NAMALWA (cell line): Measurements from ENCODE around the gene RERE.

Experiments used
- DNase-seq: peaks from one replicate; pipeline ENCODE4 v3.0.0-alpha.2; 2015; ENCODE audit warnings: low spot score

Gene RERE

DNA sequence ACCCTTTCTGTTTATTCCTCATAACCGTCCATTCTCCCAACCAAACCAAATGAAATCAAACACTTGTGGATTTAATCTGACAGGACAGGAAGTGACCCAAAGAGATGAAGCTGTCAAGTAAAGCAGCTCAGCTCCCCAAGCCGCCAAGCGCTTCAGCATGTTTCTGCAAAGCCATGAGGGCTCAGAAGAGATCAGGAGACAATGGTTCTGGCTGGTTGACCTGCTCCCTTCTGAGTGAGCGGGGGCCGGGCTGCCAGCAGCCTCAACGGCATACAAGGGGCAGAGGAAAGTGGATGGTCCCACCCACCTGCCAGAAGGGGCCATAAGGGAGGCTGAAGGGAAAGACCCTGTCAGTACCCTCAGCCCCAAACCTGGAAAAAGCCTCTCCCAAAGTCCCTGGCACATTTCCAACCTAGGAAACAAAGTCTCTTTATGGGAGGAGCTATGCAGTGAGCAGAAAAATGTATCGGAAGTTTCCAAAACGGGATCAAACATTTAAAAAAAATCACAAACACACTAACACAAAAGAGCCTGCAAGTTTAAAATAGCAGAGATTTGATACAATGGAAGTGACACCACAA is 454.2 kb downstream of the RERE start:
- no peak for DNase-seq

DNA sequence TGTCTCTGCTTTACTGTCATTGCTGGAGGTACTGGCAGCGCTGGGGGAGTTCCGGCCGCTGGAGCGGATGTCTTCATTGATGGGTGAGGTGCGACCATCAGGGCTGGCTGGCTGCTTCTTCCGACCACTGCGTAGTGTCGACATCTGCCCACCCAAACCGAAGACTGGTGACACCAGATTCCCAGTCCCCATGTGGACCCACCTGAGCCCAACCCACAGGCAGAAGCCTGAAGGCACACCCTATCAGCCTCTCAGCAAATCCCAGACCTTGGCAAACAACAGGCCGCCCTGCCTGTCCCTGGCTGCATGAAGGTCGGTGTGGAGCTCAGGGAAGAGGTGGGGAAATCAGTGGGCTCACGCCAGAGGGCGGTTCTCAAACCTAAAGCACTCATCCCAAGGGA is 454.7 kb downstream of the RERE start:
- DNase-seq, result no peak

DNA sequence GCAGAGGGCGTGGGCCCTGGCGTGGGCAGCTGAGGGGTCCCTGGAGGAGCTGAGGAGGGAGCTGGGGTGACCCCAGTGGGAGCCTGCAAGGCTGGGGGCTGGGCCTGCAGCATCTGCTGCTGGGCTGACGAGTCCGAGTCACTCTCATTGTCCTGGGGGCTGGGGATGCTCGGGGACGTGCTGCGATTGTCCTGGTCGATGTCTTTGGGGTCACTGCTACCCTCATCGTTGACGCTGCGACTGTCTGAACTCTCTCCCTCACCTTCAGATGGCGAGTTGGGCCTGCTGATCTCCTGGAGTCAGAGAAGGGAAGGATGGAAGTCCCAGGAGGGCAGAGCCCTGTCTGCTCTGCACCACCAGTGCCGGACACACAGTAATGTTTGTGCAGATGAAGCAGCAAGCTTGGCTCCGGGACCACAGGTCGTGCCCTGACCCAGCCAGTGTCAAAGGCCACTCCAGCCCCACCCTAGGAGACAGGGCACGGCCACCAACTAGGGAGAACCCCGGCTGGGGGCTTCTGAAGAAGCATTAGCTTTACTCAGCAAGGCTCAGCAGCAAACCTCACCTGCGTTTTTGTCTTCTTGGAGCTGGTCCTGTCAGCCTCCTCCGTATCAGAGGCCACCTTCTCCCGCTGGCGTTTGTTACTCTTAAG is 456.1 kb downstream of the RERE start:
- no peak for DNase-seq

DNA sequence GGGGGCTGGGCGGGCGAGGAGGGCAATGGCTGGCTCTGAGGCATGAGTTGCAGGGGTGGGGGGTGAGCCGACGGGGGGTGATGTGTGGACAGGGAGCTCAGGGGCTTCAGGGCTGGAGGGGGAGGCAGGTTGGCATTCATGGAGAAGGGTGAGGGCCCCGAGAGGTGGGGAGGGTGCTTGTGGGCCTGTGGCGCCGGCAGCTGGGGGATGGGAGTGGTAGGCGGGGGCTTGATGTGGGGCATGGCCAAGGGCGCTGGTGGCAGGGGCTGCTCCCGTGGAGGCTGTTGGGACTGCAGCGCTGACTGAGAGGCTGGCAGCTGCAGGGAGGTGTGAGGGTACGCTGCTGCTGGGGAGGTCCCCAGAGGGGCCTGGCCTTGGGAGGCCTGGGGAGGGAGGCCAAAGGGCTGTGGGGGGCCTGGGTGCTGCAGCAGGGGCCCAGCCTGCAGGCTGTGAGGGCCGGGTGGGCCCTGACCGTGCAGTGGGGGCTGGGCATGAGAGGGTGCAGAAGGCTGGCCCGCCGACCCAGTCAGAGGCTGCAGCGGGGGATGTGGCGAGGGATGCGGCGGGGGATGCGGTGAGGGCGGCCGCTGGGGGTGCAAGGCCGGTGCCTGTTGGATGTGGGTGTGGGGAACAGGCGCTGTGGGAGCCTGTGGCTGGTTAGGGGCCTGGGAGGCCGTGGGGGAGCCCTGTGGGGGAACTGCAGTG is 456.8 kb downstream of the RERE start:
- DNase-seq, result no peak

DNA sequence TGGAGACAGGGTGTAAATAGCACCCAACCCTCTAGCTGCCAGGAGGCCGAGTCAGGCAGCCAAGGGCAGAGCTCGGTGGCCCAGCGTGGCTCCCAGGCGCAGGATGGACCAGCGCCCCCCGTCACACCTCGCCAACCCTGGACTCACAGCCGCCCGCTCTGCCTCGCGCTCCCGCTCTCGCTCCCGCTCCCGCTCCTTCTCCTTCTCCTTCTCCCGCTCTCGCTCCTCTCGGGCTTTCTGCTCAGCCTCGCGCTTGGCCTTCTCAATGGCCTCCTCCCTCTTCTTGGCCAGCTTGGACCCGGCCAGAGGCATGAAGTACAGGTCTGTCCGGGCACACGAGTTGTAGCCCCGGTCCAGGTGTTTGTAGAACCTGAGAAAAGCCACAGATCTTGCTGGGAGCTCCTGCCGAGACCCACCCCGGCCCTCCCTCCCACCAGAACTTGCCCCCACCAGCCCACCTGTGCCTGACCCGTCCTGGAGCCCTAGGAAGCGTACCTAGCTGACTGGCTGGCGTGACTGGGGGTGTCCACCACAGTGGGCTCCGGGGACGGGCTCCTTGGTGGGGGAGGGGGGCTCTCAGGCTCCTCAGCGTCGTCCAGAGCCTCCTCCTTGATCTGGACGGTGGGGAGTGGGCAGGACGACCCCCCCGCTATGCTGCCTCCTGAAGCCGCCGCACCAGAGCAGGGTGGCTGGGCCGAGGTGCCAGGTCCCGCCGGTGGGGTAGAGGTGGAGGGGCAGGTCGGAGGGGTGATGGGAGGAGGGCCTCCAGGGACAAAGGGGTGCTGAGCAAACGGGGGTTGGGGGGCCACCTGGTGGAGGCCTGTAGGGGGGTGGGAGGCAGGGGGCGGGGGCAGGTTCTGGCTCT is 457.6 kb downstream of the RERE start:
- no peak for DNase-seq

DNA sequence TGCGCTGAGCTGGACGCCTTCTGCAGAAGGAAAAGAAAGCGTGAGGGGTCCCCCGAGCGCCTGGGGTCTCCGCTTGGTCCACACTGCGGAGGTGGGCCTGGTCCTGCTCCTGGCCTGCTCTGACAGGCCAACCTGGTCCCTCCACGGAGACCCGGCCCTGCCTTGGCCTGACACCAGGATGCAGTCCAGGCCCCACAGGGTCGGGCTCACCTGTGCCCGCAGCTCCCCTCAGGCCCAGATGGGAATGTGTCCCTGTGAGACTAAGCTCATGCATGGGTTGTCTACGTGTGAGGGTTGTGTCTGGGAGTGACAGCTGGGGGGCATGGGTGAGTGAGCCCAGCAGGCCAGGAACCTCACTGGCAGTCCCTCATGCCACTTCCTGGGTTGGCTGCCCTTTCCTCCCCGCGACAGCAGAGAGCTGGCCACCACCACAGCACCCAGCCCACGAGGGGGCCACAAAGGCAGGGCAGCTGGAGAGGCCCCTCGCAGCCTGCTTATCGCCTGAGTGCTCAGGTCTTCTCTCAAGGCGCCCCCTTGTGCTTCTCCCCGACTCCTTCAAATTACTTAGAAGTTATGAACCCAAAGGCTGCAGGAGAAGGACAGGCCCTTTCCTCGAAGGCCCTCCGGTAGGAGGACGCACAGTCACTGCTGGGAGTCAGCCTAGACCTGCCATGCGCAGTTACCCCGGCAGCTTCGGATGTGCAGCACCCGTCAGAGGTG is 458.4 kb downstream of the RERE start:
- no peak for DNase-seq

DNA sequence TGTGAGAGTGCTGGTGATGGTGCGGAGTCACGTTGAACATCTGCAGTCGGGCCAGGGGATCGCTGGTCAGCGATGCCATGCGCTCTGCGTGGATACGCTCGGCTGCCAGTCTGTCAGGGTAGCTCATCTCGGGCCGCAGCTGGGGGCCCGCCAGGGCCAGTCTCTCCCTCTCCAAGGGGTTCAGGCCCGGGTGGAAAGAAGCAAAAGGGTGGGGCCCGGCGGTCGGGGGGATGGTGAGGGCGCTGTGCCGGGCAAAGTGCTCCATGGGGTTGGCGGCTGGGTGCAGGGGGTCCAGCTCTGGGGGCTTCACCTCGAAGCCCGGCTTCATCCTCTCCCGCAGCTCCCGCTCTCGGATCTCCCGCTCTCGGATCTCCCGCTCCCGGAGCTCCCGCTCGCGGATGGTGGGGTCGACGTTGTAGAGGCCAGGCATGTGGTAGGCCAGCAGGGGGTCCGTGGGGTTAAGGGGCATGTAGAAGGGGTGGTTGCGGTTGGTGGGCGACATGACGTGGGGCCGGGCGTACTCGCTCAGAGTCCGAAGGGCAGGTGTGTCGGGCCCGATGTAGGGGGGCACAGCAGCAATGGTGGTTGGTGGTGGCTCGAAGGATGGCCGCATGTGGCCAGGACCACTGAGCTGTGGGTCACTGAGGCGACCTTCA is 459.1 kb downstream of the RERE start:
- DNase-seq, result no peak

DNA sequence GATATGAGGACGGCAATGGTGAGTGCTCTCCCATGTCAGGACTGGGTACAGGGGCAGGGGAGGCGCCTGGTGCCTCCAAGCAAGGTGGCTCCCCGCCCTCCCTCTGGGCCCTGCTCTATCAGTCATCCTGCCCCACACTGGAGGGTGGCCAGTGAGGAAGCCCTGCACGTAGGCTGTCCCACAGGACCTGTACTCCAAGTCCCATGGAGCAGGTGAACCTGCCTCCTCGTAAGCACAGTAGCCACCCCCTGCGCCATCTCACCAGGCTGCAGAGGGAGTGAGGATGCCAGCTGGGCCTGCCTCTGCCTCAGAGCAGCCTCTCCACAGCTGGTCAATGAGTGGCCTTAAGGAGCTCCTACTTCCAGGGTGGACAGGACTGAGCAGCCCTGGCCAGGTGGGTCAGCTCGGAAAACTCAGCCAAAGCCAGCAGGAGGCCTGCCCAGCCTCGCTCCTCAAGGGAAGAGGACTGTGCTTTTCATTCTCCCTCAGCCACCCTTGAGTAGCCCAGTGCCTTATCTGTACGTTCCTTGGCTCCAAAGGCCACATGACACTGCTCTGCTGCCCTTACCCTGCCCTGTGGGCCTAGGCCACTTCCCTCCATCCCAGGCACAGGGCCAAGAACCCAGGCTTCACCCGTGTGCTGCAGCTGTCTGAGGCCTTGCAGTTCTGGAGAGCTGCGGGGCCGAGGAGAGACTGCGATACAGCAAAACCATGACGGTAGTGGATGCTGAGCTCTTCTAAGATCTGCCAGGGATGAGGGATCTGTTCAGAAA is 459.9 kb downstream of the RERE start:
- no peak for DNase-seq

DNA sequence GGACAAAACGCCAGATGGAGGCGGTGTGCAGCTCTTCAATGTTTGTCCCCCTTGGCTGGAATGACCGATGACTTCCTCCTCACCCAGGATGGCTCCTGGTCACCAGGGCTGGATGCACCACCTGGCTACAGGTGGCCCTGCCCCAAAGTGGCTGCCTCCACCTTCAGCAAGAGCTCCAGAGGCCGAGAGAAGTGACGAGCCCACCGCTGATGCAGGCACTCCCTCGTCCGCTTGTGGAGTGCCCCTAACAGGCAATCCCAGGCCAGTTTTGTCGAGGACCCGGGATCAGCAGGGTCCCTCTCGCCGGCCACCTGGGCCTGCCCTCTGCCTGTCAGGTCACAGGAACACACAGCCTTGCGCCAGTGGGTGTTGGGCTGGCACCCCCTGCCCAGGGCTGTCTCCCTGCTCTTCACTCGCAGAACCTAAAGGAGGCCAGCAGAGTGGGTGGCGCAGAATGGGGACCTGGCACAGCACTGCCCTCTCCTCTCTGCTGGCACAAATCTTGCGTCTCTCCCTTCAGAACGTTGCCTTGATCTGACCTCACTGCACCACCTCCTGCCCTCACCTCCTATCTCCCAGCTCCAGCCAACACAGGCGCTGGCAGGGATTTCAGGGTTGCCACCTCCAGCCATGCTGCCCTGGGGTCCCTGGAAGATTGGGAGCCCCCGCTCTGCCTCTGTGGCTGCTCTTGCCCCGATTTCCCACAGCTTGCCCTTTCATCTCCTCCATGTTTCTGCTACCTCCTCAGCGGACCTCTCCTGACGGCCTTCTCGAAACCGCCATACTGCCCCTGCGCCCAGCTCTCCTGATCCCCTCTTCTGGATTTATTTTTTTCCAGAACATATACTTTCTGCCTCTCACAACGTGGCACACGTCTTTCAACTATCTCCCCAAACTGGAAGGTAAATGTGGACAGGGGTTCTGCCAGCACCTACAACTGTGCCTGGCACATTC is 460.9 kb downstream of the RERE start:
- DNase-seq, result no peak

DNA sequence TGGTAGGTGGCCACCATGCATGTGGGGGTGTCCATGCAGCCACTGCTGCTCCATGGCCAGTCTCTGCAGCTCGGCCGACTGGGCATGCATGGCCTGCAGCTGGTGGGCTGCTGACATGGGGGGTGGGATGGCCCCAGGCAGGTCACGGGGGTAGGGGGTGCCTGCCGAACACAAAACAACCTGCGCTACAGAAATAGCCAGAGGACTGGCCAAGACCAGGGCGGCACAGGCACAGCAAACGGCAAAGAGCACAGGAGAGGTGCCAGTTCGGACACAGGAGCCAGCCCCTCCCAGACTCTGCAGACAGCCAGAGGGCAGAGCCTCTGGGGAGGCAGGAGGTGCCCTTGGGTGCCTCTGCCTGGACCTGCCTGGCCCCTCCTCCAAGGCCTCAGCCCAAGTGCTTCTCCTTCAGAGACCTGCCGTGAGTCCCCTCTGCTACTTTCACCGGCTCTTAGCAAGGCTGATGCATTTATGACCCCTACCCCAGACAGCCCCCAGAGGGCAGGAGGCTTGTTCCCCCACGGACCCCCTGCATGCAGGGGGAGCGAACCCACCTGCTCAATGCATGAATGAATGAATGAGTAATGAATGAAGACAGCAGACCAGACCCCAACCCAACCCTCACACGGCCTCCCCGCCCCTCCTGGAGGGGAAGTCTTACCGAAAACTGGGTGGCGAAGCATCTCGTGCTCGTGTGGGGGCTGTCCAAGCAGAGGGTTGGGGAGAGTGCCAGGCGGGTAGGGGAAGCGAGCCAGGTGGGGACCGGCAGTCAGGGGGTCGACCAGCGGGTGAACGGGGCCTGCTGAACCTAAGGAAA is 461.8 kb downstream of the RERE start:
- DNase-seq, result no peak

DNA sequence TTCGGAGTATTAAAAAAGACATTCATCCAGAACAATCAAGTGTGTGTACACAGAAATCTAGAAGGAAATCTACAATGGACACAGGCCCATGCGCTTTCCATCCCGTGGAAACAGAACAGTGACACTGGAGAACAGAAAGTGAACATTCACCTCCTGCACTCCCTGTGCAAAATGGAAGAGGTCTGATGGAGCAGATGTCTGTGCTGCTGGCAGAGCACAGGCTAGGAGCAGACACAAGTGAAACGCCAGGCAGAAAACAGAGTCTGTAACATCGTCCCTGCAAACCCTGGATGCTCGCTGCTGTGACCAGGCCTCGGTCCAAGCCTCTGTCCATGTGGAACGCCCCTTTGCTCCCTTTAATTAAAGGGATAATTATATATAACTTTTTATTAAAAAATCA is 463.4 kb downstream of the RERE start:
- DNase-seq, result no peak

DNA sequence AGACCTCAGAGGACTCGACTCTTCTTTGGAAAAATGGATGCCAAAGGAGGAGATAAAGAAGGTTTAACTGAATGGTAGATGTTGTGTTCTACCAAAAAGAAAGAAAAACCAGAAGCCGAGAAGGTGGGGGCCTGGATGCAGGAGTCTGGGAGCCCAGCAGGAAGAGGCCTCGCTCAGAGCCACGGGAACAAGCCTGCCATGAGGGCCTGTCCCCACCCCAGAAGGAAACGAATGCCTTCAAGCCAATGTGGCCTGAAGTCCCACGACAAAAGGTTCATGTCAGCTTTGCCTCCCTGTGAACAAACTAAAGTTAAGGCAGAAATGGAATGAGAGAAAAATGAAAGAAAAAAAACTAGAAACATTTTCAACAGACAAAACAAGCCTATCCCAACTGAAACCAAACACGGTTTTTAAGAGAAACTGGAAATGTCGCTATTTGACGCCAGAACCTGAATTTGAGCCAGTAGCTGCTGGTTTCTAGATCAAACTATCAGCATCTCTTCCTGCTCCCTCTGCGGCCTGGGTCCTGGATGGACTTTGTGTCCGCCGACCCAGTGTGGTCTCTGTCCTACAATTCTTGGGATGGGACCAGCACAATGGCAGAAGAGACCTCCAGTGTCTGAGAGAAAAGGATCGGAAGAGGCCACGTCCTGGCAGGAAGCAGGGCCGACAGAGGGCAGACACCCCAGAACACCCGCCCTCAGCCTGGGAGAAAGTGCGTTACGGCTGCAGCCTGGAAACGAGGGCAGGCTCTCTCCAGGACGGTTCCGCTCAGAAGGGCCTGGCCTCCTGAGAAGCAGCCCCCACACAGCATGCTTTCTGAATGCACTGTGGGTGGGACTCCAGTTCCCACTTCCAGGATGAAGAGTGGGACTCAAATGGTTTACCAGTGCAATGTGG is 464.3 kb downstream of the RERE start:
- DNase-seq, result no peak

DNA sequence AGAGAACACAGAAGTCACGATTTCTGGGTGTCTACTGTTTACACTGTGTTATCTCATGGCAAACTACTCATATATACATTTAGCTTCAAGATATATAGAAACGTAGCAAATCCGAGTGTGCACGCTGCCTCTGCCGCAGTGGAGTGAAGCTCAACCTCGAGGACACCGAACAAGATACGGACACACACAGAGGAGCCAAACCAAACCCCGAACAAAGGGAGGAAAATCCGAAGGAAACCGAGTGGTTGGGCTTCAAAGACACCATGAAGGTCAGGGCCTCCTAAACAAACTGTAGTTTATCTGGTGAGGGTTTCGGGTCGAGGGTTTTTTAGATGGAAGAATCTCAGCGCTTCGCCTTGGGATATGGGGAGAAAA is 465.0 kb downstream of the RERE start:
- no peak for DNase-seq

DNA sequence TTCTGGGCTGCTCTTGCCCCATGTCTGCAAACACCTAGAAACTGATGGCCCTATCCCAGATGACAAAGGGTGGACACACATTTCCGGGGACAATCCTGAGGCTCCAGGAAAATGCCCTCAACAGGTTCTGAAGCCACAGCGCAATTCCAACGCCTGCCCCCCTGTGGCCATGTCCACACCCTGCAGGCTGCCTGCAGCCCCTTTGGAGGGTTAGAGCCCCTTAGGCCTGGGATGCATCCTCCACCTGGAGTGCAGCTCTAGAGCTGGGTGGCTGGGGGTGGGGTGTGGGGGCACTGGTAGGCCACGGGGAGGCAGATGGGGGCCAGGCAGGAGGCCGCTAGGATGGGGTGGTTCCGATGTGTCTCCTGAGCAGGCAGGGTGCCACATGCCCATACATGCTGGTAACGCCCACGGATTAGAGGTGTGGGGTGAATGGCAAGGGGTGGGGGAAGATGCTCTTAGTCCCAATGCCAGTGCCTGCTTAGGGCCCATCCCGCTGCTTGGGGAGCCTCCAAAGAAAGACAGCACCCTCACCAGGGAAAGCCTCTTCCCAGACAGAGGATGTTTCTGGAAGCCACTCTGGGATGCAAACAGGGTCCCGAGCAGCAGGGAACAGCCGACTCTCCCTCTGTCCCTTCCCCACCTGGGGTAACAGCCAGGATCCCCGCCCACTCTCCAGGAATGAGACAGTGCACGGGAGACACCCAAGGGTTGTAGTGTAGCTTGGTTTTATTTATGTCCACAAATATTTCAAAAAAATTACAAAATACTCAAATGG is 465.6 kb downstream of the RERE start:
- peak; percentile 62 for DNase-seq

DNA sequence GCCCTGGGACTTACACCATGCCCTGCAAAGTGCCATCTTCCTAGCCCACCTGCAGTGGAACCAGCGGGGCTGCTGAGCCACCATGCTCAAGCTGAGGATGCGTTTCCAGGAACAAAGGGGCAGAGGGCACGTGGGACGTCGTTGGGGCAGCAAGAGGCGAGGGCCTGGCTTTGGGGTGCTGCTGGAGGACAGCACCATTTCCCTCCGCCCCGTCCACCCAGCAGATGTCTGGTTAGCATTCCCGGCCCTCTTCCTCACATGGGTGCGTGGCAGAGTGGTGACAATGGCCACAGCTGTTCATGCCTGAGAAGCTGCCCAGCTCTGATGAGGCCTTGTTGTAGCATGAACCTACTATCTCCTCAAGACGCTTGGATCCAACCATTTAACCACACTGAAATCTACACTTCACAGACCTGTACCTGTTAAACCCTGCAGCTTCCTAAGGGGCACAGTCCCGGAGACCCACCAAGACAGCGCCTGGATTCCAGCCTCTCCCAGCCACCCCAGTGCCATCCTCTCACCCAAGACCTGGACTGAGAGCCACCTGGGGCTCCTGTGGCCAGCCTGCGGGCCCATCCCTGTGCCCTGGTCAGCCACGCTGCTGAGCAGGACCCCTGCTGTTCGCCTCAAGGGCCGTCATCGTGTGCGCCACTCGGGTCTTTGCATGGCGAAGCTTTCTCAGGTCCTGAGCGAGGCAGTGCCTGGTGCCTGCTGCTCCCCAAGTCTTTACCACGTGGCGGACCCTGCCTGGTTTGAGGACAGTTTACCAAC is 466.3 kb downstream of the RERE start:
- DNase-seq, result no peak

DNA sequence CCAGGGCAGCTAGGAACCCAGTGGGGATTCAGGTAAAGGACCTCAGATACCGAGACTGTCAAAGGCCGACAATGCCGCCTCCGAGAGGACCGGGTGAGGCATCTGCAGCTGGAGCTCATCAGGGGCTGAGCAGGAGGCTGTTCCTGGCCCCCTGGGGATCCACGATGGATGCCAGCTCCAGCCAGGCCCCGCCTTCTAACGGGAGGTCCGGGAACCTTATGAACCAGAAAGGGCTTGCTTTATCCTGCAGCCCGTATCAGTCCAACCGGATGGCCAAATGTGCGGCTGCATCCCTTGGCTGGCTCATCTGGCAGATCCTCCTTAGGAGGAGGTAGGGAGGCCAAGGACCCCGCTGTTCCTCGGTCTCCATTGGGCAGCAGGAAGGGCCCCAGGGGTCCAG is 467.5 kb downstream of the RERE start:
- DNase-seq, result no peak
